GM20000 (cell line): Measurements from ENCODE around the gene ARL15.

Source experiments
- DNase-seq: peaks from one replicate; pipeline ENCODE4 v3.0.0; 2012; ENCODE audit warnings: low spot score
- TF ChIP-seq, protein P1 (sequence below): IDR thresholded peaks from 2 replicates; pipeline ENCODE4 v1.5.1; 2012; ENCODE audit warnings: mild to moderate bottlenecking, control low read depth; ENCODE audit errors: extremely low read depth, missing control alignments

ARL15 gene

DNA sequence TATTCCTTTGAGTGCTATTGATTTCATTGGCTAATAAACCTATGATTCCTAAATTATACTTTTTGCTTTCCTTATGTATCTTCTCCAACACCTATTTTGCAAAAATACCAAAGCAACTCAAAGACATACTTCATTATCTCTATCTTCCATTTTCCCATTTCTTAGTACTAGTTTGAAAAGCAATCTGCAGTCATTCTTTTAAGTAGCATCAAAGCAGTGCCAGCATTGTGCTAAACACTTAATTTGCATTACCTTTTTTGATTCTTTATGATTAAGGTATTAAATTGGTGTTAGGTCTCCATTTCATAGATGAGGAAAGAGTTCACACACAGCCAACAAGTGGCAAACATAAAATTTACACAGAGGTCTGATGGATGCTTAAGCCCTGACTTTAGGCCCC, 330.3 kb downstream of the ARL15 start:
- no peak for DNase-seq
- TF ChIP-seq, protein P1, sequence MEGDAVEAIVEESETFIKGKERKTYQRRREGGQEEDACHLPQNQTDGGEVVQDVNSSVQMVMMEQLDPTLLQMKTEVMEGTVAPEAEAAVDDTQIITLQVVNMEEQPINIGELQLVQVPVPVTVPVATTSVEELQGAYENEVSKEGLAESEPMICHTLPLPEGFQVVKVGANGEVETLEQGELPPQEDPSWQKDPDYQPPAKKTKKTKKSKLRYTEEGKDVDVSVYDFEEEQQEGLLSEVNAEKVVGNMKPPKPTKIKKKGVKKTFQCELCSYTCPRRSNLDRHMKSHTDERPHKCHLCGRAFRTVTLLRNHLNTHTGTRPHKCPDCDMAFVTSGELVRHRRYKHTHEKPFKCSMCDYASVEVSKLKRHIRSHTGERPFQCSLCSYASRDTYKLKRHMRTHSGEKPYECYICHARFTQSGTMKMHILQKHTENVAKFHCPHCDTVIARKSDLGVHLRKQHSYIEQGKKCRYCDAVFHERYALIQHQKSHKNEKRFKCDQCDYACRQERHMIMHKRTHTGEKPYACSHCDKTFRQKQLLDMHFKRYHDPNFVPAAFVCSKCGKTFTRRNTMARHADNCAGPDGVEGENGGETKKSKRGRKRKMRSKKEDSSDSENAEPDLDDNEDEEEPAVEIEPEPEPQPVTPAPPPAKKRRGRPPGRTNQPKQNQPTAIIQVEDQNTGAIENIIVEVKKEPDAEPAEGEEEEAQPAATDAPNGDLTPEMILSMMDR, result no peak

DNA sequence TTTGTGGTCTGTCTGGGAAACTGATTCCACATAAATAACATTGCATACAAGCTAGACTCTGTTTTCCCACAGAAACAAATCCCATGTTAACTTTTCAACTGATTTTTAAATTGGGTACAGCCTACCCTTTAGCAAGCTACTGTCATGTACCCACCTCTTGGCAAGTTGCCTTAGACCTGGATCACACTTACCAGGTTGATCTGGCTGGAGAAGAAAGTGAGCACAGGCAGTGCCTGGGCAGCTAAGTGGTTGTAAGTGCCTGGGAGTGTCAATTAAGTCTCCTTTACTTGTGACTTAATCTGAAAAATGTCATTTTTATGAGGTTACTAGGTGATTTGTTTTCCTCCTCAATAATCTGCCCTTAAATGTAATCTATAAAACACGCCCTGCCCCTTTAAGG, 336.4 kb downstream of the ARL15 start:
- TF ChIP-seq, protein P1, result no peak
- DNase-seq, result no peak

DNA sequence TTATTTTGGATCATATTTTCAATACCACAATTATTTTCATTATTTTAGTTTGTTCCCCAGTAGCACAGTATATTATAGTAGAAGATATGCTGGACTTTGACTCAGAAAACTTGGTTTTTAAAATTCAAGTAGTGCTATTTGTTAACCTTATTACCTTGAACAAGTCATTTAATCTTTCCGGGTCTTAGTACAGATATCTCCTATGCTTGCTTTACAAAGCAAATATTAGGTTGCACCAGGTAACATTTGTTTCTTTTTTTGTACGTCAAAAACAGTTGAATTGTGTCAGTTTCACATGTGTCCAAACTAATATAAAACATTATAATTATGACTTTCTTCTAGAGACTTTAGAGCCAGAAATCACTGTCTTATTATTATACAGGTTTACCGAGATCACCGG, 338.1 kb downstream of the ARL15 start:
- TF ChIP-seq, protein P1, result no peak
- no peak for DNase-seq

DNA sequence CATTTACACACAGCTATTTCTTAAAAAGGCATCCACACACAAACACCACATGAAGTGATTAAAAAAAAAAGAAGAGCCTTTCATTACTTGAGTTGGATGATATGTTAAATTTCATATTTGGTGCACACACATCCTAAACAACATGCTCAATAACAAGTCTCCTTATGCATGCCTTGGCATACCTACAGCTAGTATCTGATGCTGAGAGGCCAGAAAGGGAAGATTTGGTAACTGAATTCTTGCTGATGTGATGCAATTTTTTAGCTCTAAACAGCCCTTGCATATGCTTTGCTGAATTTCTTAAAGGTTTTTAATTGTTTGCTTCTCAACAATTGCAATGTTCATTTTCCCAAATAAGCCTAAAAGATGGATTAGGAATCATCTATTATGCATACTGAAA, 338.8 kb downstream of the ARL15 start:
- TF ChIP-seq, protein P1, result no peak
- DNase-seq, result no peak

DNA sequence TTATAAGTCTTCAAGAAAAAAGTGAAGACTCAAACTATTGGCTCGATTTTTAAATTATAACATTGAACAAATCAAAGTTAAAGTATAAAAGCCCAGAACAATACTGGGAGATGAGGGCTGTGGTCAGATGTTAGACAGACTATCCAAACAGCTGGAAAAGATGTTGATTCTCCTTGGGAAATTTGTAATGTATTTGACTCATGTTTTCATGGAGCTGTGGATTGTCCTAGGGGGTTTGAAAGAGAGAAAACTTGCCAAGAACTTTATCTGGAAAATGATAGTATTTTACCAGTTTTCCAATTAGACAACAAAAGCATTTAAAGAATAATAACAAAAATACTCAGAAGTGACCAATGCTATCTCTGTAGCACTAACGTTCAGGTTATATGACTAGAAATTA, 339.2 kb downstream of the ARL15 start:
- TF ChIP-seq, protein P1, result no peak
- DNase-seq, result no peak

DNA sequence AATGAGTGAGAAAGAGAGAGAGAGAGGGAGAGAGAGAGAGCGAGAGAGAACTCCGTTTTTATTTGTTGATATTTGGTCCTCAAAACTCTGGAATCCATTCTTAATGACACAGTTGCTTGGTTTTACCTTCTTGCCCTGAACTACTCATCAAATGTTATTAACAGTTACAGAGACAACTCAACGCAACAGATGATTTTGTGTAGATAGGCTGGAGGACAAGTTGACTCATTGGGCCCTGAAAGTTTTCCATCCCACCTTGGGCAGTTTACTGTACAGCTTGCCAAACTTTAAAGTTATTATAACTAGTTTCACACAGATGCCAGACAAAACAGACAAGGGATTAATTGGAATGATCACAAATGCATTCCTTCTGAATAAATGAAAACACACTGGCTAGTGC, 339.9 kb downstream of the ARL15 start:
- no peak for DNase-seq
- TF ChIP-seq, protein P1, result no peak

DNA sequence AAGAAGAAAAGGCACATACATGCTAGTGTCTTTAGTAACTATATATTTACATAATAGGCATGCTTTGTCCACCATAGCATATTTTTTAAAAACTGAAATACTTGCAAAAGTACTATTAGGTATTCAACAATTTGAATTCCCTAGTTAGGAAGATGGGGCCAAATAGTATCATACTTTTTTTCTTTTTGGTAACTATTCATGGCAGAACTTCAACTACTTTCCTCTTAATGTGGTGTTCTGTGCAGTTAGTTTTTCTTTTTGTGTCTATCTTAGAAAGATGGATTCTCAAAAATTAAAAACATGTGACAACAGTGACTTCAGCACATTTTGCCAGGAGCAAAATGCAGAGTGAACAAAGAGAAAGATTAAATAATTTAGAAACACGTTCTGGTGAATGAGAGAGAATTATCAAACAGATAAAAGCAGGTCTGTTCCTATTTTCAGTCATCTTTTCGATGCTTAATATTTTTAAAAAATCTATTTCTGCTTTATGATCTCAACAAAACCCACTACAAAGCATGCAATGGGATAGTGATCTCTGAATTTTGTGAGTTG, 341.1 kb downstream of the ARL15 start:
- TF ChIP-seq, protein P1, result no peak
- DNase-seq, result no peak

DNA sequence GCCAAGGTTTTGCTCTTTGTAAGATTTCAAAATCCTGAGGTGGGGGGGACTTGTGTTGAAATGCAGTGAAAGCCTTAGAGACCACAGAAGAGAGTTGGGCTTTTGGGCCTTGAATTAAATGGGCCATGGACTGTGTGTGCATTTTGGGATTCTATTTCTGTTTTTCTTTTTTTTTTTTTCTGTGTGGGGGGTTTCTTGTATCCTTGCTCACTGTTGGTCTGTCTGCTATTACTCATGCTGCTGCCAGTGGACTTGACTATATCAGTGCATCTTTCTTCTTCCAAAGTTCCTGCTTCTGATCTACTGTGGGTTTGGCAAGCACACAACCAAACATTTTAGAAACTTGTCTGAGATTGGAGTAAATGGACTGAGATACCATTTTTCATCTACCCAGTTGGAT, 344.9 kb downstream of the ARL15 start:
- TF ChIP-seq, protein P1, result no peak
- DNase-seq, result no peak
